HL-60 (cell line): ENCODE data around the gene POMT1.

Experiments
- DNase-seq, 2 experiments: peaks; one replicate each; pipeline ENCODE4 v3.0.0-alpha.2; 2010 to 2020; ENCODE audit warnings: low read depth in 1 of 2, low spot score in 1 of 2
- H3K27ac ChIP-seq: fragments of 250-450 bp; sonication (Bioruptor Pico); replicated peaks from 2 replicates; pipeline ENCODE4 v1.5.1; 2020; ENCODE audit warnings: mild to moderate bottlenecking, moderate library complexity
- H3K27me3 ChIP-seq: fragments of 250-450 bp; sonication (Bioruptor Pico); 2 replicates; pipeline ENCODE4 v1.5.1; 2021; ENCODE audit warnings: mild to moderate bottlenecking, moderate library complexity; ENCODE audit not compliant: insufficient read depth, poor library complexity, severe bottlenecking
- H3K4me3 ChIP-seq: replicated peaks from 2 replicates; pipeline ENCODE4 v1.5.1; 2011; ENCODE audit warnings: mild to moderate bottlenecking, control low read depth, low read length; ENCODE audit not compliant: insufficient read depth
- CTCF ChIP-seq: IDR thresholded peaks from one replicate; pipeline ENCODE4 v1.5.1; 2011; ENCODE audit warnings: low read length, control low read depth, inconsistent platforms; ENCODE audit not compliant: insufficient read depth
- GABPA ChIP-seq: IDR thresholded peaks from 2 replicates; pipeline ENCODE4 v1.6.1; 2012; ENCODE audit warnings: low read depth
- POLR2AphosphoS5 ChIP-seq: IDR thresholded peaks from 2 replicates; pipeline ENCODE4 v1.6.1; 2012; ENCODE audit warnings: low read depth
- REST ChIP-seq: IDR thresholded peaks from 2 replicates; pipeline ENCODE4 v1.6.1; 2012; ENCODE audit warnings: low read depth; ENCODE audit not compliant: insufficient replicate concordance
- SPI1 ChIP-seq: IDR thresholded peaks from 2 replicates; pipeline ENCODE4 v1.6.1; 2012; ENCODE audit warnings: low read depth, mild to moderate bottlenecking, borderline replicate concordance

Gene POMT1

GRCh38 chr9:131523451-131524435, 21.0 kb downstream of the POMT1 start:
- TF ChIP-seq POLR2AphosphoS5 (no peak; the same call in 1 of the 2 replicates), REST (no peak), SPI1 (no peak), CTCF (no peak), GABPA (no peak)
- Histone ChIP-seq H3K27ac (no peak overlapping the region), H3K4me3 (no peak overlapping the region), H3K27me3 (no peaks in the 10 kb centered on the region)
- DNase-seq: no peak

- no peak for TF ChIP-seq CTCF
- TF ChIP-seq REST: no peak
- TF ChIP-seq SPI1: no peak
- TF ChIP-seq GABPA: no peak
- TF ChIP-seq POLR2AphosphoS5: no peak
- Histone ChIP-seq H3K27ac (no peak overlapping the region), H3K27me3 (no peaks in the 10 kb centered on the region), H3K4me3 (no peak overlapping the region)
- no peak for DNase-seq
These were observed 22.1 kb downstream of the POMT1 start for GRCh38 chr9:131524665-131525315.

- H3K4me3 ChIP-seq: no peak overlapping the region
- no peak overlapping the region for H3K27ac ChIP-seq
- no peak for DNase-seq
- TF ChIP-seq REST (no peak), POLR2AphosphoS5 (no peak), CTCF (no peak), GABPA (no peak), SPI1 (no peak)
- H3K27me3 ChIP-seq: no peaks in the 10 kb centered on the region
These were observed 23.2 kb downstream of the POMT1 start for GRCh38 chr9:131525643-131526565.
